PC-9 (cell line): ENCODE data around the gene CAMSAP3.

Source experiments
- CTCF ChIP-seq: fragments of 200-600 bp; sonication (generic); conservative IDR thresholded peaks from 2 replicates; pipeline ENCODE4 v1.6.1; 2017; ENCODE audit warnings: mixed run types, antibody characterized with exemption, mild to moderate bottlenecking, moderate library complexity
- EZH2 ChIP-seq: fragments of 200-600 bp; sonication (generic); IDR thresholded peaks from 2 replicates; pipeline ENCODE4 v1.8.0; 2017; ENCODE audit warnings: antibody characterized with exemption, low read depth

GRCh38 chr19:7647156-7647555 is 51.5 kb downstream of the CAMSAP3 start:
- TF ChIP-seq CTCF (no peak), EZH2 (no peak)
